ENCODE results near the gene MEMO1. TPM values are rescaled to one million over a fixed set of nuclear protein-coding genes. Genes with fewer than 3 reads are reported as not detected.

MEMO1 gene
- polyA plus RNA-seq, 1 of the 3 experiments (the other 2 are of a cell fraction) = 54.3 TPM

GRCh38 chr2:31999438-31999837 is 11.4 kb downstream of the MEMO1 start:
- peaks cover 0 to 5% of the 10 kb centered on the region in 2 experiments for H3K36me3 ChIP-seq (replicated peaks in 1 of 2; ENCODE audit: control insufficient read depth in 1 of 2, insufficient read depth in 2 of 2, low read length in 1 of 2)
- CTCF ChIA-PET = no interaction called here
- 100% methylated on average over 4 of the region's 4 CpGs for WGBS (ENCODE audit: low lambda C conversion rate)

More at GRCh38 chr2:31999438-31999837, 11.4 kb downstream of the MEMO1 start:
- Histone ChIP-seq H3K27me3 (ENCODE audit: insufficient read depth) (no peaks in the 10 kb centered on the region), H3K9ac (no peak overlapping the region), H3K4me1 (ENCODE audit: control insufficient read depth in 1 of 2, insufficient read depth in 2 of 2, low read depth in 1 of 2, low read length in 1 of 2) (peaks cover 0 to 10% of the 10 kb centered on the region in 2 experiments; a peak in 2 of 4 replicates), H4K20me1 (ENCODE audit: insufficient read depth) (peaks cover 87% of the 10 kb centered on the region), H3K79me2 (ENCODE audit: insufficient read depth) (peaks cover 100% of the 10 kb centered on the region), H3K4me3 (ENCODE audit: low read depth in 2 of 2, low read length in 1 of 2) (no peak overlapping the region), H3K27ac (ENCODE audit: low read depth in 2 of 2, low read length in 1 of 2) (no peak overlapping the region), H3F3A (replicated peaks; ENCODE audit: insufficient read depth) (peaks cover 11% of the 10 kb centered on the region), H3K9me2 (no peaks in the 10 kb centered on the region), H3K4me2 (no peak overlapping the region), H2AFZ (ENCODE audit: low read depth) (no peak overlapping the region), H3K9me3 (no peaks in the 10 kb centered on the region)
- DNase-seq = no peak
- POLR2A ChIA-PET = no interaction called here
- TF ChIP-seq PBX3 (IDR thresholded peaks at IDR 0.05) (no peak), FOXJ3 (CRISPR knock-in tag; IDR thresholded peaks at IDR 0.05) (no peak), GATA2 (CRISPR knock-in tag; IDR thresholded peaks at IDR 0.05) (no peak), MXI1 (IDR thresholded peaks at IDR 0.05; ENCODE audit: low read depth, low read length) (no peak), CTCF (IDR thresholded peaks at IDR 0.05) (no peak), MEF2A (IDR thresholded peaks at IDR 0.05; ENCODE audit: borderline replicate concordance, low read depth) (no peak), YY1 (IDR thresholded peaks at IDR 0.05; ENCODE audit: low read depth) (no peak), SMC3 (IDR thresholded peaks at IDR 0.05; ENCODE audit: low read depth, low read length) (no peak), EZH2phosphoT487 (IDR thresholded peaks at IDR 0.05; ENCODE audit: borderline replicate concordance, low read depth) (no peak), USF1 (IDR thresholded peaks at IDR 0.05; ENCODE audit: borderline replicate concordance, low read depth) (no peak), EP300 (IDR thresholded peaks at IDR 0.05; ENCODE audit: borderline replicate concordance in 1 of 2, low read depth in 1 of 2, low read length in 1 of 2) (no peak), JUND (IDR thresholded peaks at IDR 0.05) (no peak), ELF1 (IDR thresholded peaks at IDR 0.05) (no peak), RXRA (IDR thresholded peaks at IDR 0.05; ENCODE audit: borderline replicate concordance, low read depth) (no peak), REST (IDR thresholded peaks at IDR 0.05; ENCODE audit: low read depth, low read length) (no peak), POLR2AphosphoS5 (IDR thresholded peaks at IDR 0.05; ENCODE audit: low read depth, low read length) (no peak), RCOR1 (IDR thresholded peaks at IDR 0.05; ENCODE audit: low read length) (no peak)
